HG02884 (cell line): Measurements from ENCODE around the gene ABLIM2.

Experiments used
- ATAC-seq: cut with Tn5 transposase; IDR thresholded peaks from one replicate; pipeline ENCODE4 v1.9.1; 2021; ENCODE audit warnings: mild to moderate bottlenecking, moderate library complexity; ENCODE audit not compliant: unreplicated experiment

ABLIM2 gene

DNA sequence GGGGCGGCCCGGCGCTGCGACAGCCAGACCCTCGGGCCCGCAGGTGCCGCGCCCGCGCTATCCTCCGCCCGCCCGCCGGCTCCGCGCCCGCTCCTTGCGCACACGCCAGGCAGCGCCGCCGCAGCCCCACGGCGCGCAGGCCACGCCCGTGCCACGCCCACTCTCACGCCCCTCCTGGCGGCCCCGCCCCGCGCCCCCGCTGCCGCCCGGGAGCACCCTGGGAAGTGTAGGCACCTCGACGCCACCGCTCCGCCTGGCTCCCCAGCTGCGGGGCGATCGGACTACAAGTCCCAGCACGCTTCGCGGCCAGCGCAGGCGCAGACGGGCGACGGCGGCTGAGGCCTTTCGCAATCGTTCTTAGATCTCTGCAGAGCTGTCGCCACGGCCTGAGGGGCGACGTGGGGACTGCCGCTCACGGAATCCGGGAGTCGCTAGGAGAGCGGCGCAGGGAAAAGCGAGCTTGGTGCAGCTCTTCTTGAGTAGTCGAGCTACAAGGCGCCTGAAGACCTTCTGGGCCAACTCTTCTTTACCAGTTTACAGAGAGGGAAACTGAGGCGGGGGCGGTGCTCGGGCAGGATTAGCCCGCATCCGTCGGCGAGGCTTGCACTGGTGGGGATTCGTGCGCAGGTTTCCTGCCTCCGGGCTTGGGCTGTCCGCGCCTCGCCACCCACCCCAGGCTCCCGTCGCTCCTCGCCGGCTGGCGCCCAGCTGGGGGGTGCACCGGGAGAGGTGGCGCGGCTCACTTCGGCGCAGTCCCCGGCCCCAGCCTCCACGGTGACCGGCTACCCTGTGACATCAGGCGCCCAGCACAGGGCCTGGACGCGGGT is at the start of gene ABLIM2:
ABLIM2 (minus strand) TSS at position 104 of the 827 bp plus-strand sequence. CDS start 124 bp downstream, outside the sequence.
- ATAC-seq, result peak; percentile 97

DNA sequence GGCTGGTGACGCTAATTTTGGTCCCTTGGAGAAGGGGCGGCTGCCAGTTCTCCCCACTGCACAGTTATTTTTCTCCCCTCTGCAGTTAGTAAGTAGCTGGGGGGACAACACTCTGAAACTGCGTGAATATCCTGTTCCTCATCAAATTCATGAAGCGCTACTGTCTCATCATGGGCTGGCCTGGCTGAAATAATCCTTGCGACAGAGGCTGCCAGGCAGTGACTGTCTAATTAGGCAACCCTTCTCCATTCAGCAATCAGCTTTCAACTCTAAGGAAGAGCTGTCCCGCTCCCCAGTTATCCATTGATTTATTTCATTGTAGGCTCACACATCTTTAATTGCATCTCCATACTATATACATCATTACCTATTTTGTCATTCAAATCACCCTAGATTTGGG is 48.7 kb upstream of the ABLIM2 start:
- no peak for ATAC-seq

DNA sequence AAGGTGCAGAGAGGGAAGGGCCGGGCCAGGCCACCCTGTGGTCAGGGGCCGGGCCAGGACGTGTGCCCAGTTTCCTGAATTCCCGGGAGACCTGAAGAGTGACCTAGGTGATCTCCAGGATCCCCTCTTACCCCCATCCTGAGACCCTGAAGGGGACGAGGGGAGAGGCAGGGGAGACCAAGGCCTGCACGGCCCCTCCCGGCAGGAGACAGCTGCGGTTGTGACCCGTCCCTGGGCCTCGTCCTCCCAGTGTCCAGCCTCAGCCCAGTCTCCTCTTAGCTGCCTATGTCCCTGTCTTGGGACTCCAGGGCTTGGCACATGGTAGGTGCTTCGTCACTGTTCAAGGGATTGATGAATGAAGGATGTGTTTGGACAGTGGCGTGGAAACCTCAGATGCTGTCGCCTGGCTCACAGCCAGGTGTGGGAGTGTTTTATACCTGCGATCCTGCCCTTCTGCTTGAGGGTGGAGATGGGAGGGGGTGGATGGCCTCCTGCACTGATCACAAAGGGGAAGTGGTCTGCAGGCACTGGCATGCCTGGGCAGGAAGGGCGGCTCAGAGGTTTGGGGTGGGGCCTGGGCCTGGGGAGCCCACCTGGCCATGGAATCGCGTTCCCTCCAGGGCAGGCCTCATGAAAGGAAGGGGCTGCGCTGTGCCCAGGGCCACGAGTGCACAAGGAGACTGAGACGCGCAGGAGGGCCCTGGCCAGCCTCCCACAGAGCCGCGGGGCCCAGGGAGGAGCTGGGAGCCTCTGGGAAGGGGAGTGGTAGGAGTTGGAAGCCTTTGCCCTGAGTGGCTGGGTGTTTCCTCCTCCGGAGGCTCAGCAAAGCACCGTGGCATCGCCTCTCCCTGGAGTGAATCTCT is 47.4 kb upstream of the ABLIM2 start:
- no peak for ATAC-seq

DNA sequence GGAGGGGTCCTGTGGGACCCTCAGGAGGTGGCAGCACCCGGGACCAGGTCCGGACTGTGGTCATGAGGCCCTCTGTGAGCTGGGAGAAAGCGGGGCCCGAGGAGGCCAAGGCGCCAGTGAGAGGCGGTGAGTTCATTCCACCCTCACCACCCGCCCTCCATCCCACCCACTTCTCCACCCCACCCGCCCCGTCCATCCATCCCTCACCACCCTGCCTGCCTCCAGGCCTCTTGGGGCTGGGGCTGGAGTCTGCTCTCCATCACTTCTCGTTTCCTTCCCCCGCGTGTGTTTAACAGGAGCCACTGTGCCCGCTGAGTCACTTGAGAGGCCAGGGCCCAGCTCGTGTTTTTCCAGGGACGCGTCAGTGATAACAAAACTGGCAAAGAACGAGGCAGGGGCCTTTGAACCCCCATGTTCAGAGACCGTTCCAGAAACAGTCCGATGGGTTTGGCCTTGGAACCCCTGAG is 46.7 kb upstream of the ABLIM2 start:
- ATAC-seq, result no peak

DNA sequence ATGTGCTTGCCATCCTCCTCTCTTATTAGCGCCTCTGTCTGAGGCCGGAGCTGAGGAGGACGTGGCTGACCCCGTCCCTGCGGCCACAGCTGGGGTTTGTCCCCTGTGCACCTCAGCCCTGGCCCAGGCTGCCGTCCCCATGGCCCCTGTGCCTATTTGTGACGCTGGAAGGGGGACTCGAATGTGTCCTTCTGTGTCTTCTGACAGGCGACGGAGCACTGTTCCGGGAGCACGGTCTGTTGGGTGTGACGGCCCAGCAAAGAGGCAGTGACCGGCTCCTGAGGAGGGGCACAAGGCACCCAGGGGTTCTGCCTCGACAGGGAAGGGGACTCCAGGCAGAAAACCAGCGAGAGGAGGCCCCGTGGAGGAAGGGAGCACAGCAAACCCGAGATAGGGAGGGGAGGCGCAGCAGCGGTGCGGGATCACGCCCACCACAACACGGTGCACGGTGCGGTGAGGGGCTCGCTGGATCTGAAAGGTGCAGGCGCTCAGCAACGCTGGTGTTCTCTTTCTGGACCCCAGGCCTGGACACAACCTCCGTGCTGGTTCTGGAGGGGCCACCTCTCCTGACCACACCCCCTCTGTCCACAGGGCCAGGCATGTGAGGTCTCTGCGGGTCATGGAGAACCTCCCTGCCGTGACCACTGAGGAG is 46.1 kb upstream of the ABLIM2 start:
- ATAC-seq, result no peak

DNA sequence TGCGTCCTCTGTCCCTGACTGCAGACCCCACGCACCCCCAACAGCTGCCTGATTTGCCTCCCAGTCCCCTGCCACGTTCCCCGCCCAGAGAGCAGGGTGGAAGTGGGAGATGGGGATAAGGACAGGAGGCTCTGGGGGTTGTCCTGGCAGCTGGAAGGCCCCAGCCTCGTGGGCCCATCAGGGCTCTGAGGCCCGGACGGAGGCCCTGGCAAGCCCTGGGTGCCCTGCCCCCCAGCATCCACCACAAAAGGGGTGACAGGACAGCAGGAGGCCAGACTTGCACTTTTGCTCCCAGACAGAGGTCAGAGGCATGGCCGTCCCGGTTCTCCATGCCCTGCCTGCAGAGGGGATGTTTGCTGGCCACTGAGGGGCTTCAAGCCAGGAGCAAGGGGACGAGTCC is 45.2 kb upstream of the ABLIM2 start:
- no peak for ATAC-seq

DNA sequence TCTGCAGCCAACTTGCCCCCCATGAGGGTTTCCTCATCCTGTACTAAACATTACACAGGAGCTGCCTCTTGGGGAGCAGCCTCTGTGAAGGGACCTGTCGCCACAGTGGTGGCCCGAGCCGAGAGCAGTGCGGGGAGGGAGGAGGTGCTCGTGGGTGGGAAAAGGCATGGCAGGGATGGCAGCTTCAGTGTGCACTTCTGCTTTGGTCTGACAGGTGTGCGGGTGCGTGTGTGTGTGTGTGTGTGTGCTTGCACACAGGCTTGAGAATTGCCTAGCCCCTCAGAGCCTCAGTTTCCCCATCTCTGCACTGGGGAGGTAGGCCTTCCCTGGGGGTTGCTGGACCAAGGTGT is 44.4 kb upstream of the ABLIM2 start:
- ATAC-seq, result no peak

DNA sequence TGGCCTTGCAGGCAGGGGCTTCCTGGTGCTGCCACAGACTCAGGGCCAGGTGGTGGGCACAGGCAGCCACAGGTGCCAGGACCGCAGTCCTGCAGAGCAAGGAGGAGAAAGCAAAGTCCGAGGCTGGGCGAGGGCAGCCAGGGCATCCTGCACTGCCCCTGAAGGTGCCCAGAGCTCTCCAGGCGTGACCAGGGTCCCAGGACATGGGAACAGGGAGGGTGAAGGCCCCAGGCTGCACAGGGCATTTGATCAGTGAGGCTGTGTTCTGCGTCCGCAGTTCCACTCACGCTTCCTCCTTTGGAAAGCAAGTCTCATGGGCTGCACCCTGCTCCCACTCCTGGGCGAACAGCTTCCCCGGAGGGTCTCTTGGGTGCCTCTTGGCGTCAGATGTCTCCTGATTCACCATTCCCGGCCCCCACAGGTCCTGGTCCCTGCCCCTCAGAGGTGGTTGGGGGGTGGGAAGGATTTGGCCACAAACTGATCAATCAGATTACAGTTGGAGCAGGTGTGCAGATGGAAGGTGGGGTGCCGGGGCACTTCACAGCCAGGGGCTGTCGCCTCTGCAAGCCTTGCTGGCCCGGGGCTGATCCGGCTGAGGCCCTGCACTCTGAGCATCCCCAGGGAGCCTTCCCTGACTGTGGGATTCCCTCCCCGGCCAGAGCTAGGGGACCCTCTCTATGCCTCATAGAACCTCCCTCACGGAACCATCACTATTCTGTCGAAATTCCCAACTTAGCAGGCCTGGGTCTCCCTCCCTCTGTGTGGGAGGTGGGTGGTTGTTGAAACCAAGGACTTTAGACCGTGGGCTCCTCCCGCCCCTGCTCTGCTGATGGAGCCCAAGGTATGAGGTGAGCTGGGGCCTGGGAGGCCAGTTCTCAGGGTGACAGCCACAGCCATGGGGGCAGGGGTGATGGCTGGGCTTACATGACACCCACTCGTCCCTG is 43.8 kb upstream of the ABLIM2 start:
- ATAC-seq, result no peak

DNA sequence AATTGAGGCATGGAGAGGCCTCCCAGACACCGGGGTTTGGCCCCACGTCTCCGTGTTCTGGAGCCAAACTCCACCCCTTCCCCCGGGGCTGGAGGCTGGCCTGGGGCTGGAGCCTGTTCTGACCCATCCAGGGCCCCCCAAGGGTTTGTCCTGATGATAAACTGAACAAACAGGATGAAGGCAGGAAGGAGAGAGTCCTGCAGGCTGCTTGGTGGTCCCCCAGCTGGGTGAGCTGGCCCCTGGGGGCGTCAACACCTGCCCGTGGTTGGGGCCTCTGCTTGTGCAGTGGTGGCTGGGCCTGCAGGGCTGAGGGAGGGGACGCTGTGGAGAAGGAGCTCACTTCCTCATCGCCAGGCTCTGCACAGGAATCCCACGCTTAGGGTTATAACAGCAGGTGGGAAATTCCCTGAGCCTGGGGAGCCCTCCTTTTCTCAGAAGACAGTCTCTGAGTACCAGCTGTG is 42.7 kb upstream of the ABLIM2 start:
- ATAC-seq, result peak; percentile 40

DNA sequence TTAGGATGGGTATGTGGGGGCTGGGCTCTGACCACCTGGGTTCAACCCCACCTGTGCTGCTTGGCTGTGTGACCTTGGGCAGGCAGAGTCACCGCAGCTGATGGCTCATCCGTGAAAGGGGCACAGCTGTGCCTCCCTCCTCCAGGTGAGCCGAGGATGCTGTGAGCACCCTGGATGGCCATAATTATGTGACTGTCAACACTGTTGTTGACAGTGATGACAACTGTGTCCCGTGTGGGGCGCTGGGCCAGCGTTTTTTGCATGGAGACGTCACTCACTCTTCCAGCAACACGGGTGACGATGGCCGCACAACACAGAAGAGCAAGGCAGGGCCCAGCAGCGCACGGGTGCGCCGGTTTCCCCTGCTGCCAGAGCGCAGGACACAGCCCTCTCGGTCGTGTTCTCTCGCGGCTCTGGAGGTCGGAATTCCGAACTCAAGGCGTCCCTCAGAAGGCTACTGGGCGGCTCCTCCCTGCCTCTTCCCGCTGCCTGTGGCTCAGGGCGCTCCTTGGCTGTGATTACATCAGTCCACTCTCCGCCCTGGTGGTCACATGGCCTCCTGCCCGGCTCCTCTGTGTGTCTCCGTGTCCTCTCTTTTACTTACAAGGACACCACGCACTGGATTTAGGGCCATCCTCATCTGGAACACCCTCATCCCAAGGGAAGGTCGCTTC is 41.8 kb upstream of the ABLIM2 start:
- ATAC-seq, result no peak

DNA sequence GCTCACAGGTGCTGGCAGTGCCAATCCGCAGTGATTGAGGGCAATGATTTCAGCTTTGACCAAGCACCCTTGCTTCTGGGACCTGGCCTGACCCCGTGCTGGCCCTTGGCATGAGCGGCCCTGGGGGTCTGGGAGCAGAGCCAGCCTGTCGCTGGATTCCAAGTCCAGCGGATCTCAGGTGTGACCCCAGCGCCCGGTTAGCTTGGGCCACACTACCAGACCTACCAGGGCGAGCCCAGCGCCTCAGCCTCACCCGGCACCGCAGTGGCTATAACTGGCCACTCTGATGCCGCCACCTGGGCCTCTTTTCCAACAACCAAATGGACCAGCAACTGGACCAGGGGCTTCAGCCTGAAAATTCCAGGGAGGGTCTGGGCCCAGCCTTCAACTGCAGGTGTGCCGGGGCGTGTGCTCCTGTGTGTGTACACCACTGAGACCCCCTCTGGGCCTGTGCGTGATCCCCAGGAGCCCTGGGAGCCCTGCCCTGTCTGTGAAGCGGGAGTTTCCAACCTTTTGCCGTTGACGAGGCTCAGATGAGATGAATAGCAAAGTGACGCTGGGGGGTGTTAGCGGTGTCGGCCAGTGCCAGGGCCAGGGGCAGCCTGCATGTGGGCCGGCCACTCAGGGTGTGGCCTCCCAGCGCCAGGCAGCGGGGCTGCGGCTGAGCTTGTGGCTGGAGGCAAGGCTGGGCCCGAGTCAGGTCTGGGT is 41.1 kb upstream of the ABLIM2 start:
- no peak for ATAC-seq

DNA sequence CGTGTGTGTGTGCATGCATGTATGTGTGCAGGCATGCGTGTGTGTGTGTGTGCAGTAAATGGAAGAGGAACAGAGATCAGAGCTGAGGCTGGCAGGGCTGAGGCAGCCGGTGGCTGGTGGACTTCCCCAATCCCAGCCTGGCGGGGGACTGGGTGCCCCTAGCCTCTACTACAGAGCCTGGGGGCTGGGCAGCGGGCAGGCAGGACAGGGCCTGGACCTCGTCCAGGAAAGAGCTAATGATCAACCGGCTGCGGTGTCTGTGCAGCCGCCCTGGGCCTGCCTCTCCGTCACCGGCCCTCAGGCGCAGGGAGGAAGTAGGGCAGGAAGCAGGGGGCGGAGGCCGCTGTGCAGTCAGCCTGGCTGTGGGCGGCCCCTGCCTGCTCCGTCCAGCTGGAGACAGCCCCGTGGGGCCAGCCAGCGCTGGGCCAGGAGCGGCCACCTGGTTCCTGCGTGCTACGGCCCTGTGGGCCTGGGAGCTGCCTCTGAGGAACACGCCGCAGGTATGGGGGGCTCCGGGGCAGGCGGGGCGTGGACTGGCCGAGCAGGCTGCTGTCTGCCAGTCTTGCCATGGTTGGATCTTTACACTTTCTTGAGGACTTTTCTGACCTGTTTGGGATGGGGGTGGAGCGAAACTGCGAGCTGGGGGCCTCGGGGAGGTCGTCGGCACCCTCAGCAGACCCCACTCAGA is 40.4 kb upstream of the ABLIM2 start, which contains the start of gene SH3TC1:
SH3TC1 (plus strand) TSS at position 385 of the 688 bp plus-strand sequence. CDS start 5,905 bp downstream, outside the sequence.
- ATAC-seq, result peak; percentile 77

DNA sequence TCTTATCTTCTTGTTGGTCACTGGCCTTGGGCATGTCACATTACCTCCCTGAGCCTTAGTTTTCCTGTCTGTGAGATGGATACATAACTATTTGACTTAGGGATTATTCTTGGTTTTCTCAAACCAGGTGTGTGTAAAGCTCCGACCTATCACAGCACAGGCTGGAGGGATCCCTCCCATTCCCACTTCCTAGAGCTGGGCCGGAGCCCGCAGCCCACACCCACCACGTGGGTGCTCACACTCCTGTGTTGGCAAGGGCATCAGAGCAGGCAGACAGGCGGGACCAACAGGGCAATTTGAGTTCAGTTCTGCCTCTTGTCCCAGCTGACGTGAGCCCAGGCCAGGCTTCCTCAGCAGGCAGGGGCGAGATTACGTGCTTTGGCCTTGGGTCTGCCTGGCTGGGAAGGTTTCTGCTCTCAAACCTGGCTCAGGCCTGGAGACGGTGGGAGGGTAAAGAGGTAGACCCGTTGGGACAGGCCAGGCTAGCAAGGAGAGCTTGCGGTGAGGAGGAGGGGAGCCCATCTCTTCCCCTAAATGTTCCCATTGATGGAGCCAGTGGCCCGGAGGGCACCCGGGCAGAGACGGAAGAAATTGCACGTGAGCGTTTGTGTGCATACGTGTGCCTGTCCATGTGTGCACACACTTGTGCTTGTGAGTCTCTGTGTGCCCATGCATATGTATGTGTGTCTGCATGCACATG is 39.7 kb upstream of the ABLIM2 start:
- no peak for ATAC-seq

DNA sequence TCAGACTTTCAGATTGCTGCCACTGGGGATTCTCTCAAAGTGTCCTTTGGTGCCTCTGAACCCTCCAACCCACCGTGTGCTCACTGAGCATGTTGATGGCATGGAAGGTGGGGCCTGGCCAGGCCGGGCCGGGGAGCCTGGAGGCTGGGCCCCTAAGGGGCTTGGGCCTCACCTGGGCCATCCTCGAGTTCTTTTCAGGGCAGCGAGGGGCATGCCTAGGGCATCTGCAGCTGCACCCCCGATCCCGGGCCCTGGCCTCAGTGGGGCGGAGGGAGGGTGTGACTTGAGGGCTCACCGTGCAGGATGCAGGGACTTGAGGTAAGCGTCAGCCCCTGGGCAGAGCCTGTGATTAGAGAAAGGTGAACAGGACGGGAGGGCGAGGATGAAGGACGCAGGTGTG is 38.9 kb upstream of the ABLIM2 start:
- no peak for ATAC-seq

DNA sequence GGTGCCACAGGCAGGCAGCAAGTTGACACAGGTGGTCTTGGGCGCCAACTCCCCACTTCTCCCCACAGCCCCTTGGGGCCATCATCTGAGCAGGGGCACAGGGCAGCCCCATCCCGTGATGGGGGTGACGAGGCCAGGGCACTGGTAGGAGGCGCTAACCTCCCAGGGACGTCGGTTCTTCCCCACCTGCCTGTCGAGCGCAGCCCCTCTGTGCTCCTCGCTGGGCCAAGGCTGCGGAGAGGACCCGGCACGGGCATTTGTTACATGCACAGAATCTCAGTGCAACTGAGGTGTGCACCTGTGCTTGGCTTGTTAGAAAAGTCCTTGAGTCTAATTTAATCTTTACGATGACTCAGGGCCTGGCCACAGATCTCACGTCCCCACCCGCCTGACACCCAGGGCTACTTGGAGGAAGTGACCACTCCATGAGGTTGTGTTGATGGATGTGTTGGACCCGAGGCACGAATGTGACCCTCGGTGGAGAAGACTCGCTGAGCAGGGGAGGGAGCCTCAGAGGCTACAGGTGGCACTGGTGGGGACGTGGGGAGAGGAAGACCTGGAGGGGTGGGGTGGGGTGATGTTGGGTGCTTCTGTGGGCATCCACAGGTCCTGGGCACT is 37.3 kb upstream of the ABLIM2 start:
- no peak for ATAC-seq

DNA sequence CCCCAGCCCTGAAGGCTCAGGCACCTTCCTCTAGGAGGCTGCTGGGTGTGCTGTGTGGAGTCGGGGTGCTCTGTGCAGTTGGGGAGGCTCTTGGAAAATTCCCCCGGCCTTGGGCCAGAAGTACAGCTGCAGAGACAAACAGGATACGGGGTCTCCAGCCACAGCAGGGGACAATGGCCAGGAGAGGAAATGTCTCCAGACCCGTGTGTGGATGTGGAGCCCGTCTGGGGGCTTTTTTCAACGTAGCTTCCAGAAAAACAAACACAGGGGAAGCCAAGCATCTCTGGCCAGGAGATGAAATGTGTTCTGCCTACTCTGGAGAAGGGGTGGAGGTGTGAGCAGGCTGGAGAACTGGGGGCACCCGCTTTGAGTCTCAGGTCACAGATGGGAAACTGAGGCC is 36.8 kb upstream of the ABLIM2 start:
- ATAC-seq, result no peak
